Hematopoietic multipotent progenitor cell (in vitro differentiated cells): Measurements from ENCODE around the gene ERFE. TPM values are rescaled to one million over a fixed set of nuclear protein-coding genes. Genes with fewer than 3 reads are reported as not detected.

Experiments used
- DNase-seq, 3 donors: peaks; one replicate each; pipeline ENCODE4 v3.0.0-alpha.2; 2011 to 2015; ENCODE audit warnings: low read depth in 2 of 3, low spot score in 2 of 3
- total RNA-seq: library from RNA; depleted of rRNA; stranded (reverse); fragments of >200 nt; gene quantifications from one replicate; pipeline ENCODE4 v1.2.3, GENCODE V29; 2012

ERFE gene
- total RNA-seq, 1 donor, result 0.27 TPM

- no peak for DNase-seq
Measured at GRCh38 chr2:238138331-238139195, 20.2 kb upstream of the ERFE start, which contains the start of gene KLHL30. TSS of gene KLHL30 (plus strand) at chr2:238138668. CDS start at chr2:238140755, 2,087 bp downstream.

GRCh38 chr2:238139196-238140039 lies 19.4 kb upstream of the ERFE start:
- no peak for DNase-seq

- DNase-seq, result no peak
Measured at GRCh38 chr2:238140040-238140439, 18.7 kb upstream of the ERFE start.

- no peak for DNase-seq
Measured at GRCh38 chr2:238140721-238141540, 17.8 kb upstream of the ERFE start.

GRCh38 chr2:238141541-238142318 lies 17.0 kb upstream of the ERFE start:
- peak in 1 of 3 donors; percentile 63 for DNase-seq

GRCh38 chr2:238142382-238143205 lies 16.2 kb upstream of the ERFE start:
- no peak for DNase-seq

- DNase-seq, result peak in 2 of 3 donors; percentile 56 to 74
Measured at GRCh38 chr2:238143239-238143951, 15.4 kb upstream of the ERFE start.

- no peak for DNase-seq
Measured at GRCh38 chr2:238144262-238144661, 14.5 kb upstream of the ERFE start.

- DNase-seq, result no peak
Measured at GRCh38 chr2:238145046-238145445, 13.7 kb upstream of the ERFE start.

GRCh38 chr2:238145851-238146250 lies 12.9 kb upstream of the ERFE start:
- DNase-seq, result no peak

- DNase-seq, result no peak
Measured at GRCh38 chr2:238146884-238147544, 11.8 kb upstream of the ERFE start.

- no peak for DNase-seq
Measured at GRCh38 chr2:238148981-238149380, 9.8 kb upstream of the ERFE start.

GRCh38 chr2:238149841-238150572 lies 8.8 kb upstream of the ERFE start:
- no peak for DNase-seq

GRCh38 chr2:238150686-238151085 lies 8.1 kb upstream of the ERFE start:
- DNase-seq, result no peak

- no peak for DNase-seq
Measured at GRCh38 chr2:238151205-238151604, 7.6 kb upstream of the ERFE start.

GRCh38 chr2:238151628-238152235 lies 7.0 kb upstream of the ERFE start:
- DNase-seq, result no peak
